HUDEP-2 (cell line): ENCODE results near the gene AMY2B.
A peak's percentile ranks its signal among the peaks of the same experiment; 100 is the strongest.
"Not testable (repeated sequence)": the region's sequence is repeated elsewhere in the genome, so short reads cannot be mapped to it uniquely, and the experiment has no call there.

ENCODE experiments used
- DNase-seq, 76 experiments: peaks; one replicate each; lab custom pipeline; 2025; ENCODE audit not compliant: unreplicated experiment in 76 of 76; lab: John Stamatoyannopoulos, UW

The AMY2B gene

GRCh38 chr1:103571289-103571688, at the start of gene AMY2B:
Gene AMY2B (plus strand): TSS chr1:103571589. CDS start chr1:103571603, 14 bp downstream.
- not testable (repeated sequence) for DNase-seq

DNA sequence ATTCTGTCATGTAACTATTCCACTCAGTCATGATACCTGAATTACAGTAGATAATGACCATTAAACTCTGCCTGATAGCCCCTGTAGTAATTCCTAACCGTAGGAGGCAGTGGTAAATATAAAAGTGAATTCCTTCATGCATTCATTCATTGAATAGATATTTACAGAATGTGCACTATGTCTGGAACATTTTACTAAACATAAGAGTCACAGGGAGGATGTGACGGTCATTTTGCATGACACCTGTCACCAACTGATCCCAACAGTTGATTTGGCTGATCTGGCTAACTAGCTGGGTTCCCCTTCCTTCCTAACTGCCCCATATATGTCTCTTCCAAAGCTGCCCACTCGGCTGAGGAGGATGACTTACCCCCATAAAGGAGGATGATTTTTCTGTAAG, 48.0 kb upstream of the AMY2B start:
- no peak for DNase-seq

GRCh38 chr1:103525114-103525606, 46.2 kb upstream of the AMY2B start:
- DNase-seq = peak in 27 of 76 experiments; percentile 1 to 71 (median 47)

GRCh38 chr1:103525607-103526507, 45.5 kb upstream of the AMY2B start, which contains the start of gene RNPC3:
Gene RNPC3 (plus strand): TSS chr1:103525699. CDS start chr1:103526071, 372 bp downstream.
- DNase-seq = peak in 74 of 76 experiments; percentile 18 to 91 (median 72)

DNA sequence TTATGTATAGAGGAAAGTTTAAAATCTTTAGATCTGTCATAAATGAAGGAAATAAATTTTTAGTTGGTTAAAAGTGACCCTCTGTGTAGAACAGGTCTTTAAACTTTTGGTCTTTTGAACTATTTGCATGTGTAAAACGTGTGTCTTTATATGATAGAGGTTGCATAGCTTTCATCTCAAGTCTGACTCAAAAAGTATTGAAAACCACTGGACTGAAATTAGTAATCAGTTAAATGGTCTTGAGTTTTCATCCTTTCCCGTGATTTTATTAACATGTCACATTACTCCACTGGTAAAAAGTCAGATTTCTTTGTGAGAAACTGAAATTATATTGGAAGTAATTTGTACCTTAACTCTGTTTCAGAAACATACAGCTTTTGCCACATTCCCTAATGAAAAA, 44.1 kb upstream of the AMY2B start:
- DNase-seq = no peak

DNA sequence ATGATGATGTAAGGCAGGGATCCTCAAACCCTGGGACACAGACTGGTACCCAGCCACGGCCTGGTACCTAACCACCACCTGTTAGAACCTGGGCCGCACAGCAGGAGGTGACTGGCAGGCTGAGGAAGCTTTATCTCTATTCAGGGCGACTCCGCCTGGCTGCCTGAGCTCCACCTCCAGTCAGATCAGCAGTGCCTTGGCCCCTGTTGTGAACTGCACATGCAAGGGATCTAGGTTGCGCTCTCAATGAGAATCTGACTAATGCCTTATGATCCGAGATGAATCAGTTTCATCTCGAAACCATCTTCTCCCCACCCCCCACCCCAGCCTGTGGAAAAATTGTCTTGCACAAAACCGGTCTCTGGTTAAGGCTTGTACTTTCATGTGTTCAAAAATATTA, 41.6 kb upstream of the AMY2B start:
- peak in 27 of 76 experiments; percentile 1 to 39 (median 10) for DNase-seq

- DNase-seq = no peak
These were observed 33.2 kb upstream of the AMY2B start for GRCh38 chr1:103538226-103538625.

GRCh38 chr1:103541431-103541830, 30.0 kb upstream of the AMY2B start:
- no peak for DNase-seq

DNA sequence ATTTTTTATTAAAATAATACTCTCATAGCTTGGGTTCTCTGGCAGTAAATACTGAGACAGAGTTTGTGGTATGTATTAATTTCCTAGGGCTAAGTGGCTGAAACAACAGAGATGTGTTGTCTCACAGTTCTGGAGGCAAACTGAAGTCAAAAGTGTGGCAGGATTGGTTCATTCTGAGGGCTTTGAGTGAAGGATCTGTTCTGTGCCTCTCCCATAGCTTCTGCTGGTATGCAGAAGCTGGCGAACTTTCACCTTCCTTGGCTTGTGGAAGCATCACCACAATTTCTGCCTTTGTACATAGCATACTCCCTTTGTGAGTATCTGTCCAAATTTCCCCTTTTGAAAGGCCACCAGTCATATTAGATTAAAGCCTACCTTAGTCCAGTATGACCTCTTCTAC, 24.9 kb upstream of the AMY2B start:
- DNase-seq = no peak

- DNase-seq = no peak
These were observed 23.5 kb upstream of the AMY2B start for GRCh38 chr1:103547840-103548239.

DNA sequence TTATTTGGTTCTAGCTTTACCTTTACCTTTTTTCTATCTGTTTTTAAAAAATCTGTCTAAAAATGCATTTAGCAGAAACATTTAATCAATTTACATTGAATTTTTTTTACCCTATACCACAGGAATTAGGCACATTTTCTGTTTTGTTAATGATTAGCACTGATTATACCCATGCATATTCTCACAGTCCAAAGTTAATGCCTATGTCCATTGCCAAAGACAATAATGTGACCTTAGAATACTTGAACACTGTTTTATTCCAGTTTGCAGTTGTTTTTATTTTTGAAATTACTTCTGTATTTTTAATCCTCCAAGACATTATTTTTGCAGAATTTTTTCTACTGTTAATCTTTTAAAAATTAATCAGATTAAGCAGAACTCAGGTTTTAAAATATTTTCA, 11.0 kb upstream of the AMY2B start:
- DNase-seq = no peak

DNA sequence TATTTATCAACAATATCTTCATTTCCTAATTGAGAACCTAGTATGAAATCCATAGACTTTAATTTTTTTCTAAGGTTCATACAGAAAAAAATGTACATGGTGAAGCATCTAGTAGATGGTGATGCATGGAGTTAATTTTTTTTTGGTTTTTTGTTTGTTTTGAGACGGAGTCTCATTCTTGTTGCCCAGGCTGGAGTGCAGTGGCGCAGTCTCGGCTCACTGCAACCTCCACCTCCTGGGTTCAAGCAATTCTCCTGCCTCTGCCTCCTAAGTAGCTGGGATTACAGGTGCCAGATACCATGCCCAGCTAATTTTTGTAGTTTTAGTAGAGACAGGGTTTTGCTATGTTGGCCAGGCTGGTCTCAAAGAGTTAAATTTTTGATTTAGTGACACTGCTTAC, 10.3 kb upstream of the AMY2B start:
- DNase-seq = not testable (repeated sequence)

DNA sequence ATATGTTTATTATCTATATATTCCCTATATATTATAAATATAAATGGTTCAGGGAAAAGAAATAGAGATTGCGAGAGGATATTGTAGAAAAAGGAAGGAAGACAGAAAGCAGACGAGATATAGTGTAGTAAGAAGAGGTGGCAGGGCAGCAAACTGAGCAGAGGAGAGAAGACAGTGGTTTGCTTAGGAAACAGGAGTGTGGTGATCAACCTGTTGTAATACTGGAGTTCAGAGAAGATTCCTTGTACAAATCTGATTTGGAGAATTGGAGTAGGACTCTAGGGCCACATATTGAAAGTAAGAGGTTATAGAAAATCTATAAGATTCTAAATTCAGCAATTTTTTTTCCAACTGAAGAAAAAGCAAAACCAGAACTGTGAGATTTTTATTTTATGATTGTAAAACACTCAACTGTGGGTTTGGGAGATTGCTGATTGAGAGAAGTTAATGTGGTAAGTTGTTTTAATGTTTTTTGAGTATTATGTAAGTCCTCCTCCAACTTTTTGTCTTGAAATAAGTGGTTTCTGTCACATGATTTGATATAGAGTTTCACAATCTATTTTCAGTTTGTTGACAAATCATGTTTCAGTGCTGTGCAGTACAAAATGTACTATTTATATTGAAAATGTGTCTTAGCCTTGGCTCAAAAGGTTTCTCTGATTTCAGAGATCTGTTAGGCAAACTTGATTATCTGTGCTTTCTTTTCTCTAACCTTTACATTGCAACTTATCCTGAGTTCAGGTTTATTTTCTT, 9.6 kb upstream of the AMY2B start:
- no peak for DNase-seq

DNA sequence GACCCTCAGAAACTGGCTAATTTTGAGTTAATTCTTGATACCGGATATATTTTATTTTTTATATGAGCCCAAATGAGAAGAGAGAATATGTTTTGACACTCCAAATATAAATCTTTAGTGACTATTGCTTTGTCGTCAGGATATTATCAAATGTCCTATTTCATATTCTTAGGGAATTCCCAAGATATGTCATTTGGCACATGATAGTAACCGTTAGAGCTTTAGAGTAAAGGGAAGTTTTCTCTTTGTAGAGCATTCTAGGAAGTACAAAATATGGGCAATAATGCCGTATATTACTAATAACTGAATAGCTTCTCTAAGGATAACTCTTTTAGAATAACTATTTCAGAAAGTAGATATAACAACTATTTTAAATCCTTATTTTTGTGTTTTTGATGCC, 8.3 kb upstream of the AMY2B start:
- DNase-seq = no peak

GRCh38 chr1:103569493-103569892, 1.9 kb upstream of the AMY2B start:
- DNase-seq = no peak

GRCh38 chr1:103576065-103576464, 4.7 kb downstream of the AMY2B start:
- no peak for DNase-seq

- not testable (repeated sequence) for DNase-seq
These were observed 5.4 kb downstream of the AMY2B start for GRCh38 chr1:103576784-103577183.

DNA sequence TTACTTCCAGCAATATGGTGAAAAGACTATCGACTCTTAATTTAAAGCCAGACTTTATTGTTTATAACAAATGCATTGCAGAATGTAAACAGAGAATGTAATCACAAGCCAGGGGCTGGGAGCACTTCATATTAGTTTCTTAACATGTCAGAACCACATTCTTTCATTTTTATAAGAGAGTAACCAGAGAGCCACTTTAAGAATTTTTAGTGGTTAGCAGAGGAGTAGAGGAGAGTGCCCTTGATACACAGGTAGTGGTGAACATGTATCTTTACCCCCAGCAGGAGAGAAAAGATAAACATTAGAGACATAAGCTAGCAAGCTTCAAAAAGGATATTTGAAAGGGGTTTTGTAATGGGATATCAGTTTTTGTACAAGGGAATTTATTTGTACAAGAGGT, 11.1 kb downstream of the AMY2B start:
- DNase-seq = no peak

- no peak for DNase-seq
These were observed 12.5 kb downstream of the AMY2B start for GRCh38 chr1:103583887-103584286.

DNA sequence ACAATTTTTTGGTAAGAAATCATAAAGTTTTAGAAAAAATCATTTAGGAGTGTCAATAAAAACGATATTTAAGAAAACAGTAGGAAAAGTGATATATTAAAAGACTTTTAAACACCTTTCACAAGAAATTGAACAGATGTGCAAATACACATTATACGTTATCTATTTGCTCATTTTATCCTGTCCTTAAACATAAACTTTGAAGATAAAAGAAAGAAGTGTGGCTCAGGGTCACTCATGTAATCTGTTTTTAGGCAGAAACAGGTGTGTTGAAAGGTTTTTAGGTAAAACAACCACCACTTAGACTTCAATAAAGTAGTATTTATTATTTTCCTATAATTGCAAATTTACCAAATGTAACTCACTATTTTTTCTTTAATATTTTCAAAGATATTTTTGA, 13.1 kb downstream of the AMY2B start:
- DNase-seq = no peak

- DNase-seq = not testable (repeated sequence)
These were observed 31.4 kb downstream of the AMY2B start for GRCh38 chr1:103602740-103603139.
